HCT116 (cell line): Measurements from ENCODE around the gene GNAO1. TPM values are rescaled to one million over a fixed set of nuclear protein-coding genes. Genes with fewer than 3 reads are reported as not detected.

Source experiments
- ATAC-seq: fragments of 200-7000 bp; cut with Tn5 transposase; 2 replicates; pipeline ENCODE4 v1.9.1; 2020; ENCODE audit warnings: mild to moderate bottlenecking, moderate library complexity
- BruUV-seq: library from RNA; stranded (reverse); fragments of 400-500 nt; replicated peaks from 2 replicates; lab custom pipeline; 2021; lab: Mats Ljungman, UMichigan
- CTCF ChIA-PET: fragments of 300-600 bp; sonication (Branson Sonifier 250); formaldehyde crosslinking; loops from one replicate; lab custom pipeline; 2021; ENCODE audit warnings: antibody characterized with exemption; lab: Charles Lee
- POLR2A ChIA-PET: fragments of 300-600, 350-600 bp; sonication (Branson Sonifier 250); formaldehyde crosslinking; loops from one replicate; lab custom pipeline; 2021; ENCODE audit warnings: antibody characterized with exemption; lab: Charles Lee
- RAD21 ChIA-PET, 2 experiments: fragments of 300-600 bp; sonication (Branson Sonifier 250); formaldehyde crosslinking; loops; one replicate each; lab custom pipeline; 2023; ENCODE audit warnings: low total read pairs in 2 of 2; ENCODE audit not compliant: uncharacterized antibody in 2 of 2, unreplicated experiment in 2 of 2, low non-redundant PET in 1 of 2; lab: Charles Lee
- DNase-seq: peaks from one replicate; pipeline ENCODE4 v3.0.0-alpha.2; 2010; ENCODE audit warnings: low read depth, low spot score
- H2AFZ ChIP-seq: fragments of 200-600 bp; shearing (Covaris generic), sonication (generic); 2 replicates; pipeline ENCODE4 v1.6.1; 2017; ENCODE audit warnings: low read depth, mixed run types, mixed read lengths, antibody characterized with exemption, low read length; ENCODE audit not compliant: poor library complexity, severe bottlenecking
- H3K27ac ChIP-seq: 2 replicates; pipeline ENCODE4 v1.5.1; 2012; ENCODE audit warnings: low read depth, low read length
- H3K27me3 ChIP-seq: fragments of 200-600 bp; sonication (generic); 2 replicates; pipeline ENCODE4 v1.6.1; 2016; ENCODE audit warnings: mixed run types, low read length, mixed read lengths; ENCODE audit not compliant: insufficient read depth
- H3K36me3 ChIP-seq, 2 experiments: fragments of 200-500 bp in 1 of 2; fragments of 200-600 bp in 1 of 2; sonication (Bioruptor generic) in 1 of 2; sonication (generic) in 1 of 2; 2 replicates each; pipeline versions ENCODE4 v1.5.1 to v1.6.1; 2014 to 2016; ENCODE audit warnings: low read length in 2 of 2, inconsistent platforms in 1 of 2, mixed read lengths in 1 of 2, mixed run types in 1 of 2; ENCODE audit not compliant: insufficient read depth in 2 of 2, control insufficient read depth in 1 of 2
- H3K4me1 ChIP-seq, 2 experiments: fragments of 200-600 bp in 1 of 2; sonication (generic) in 1 of 2; 2 replicates each; pipeline versions ENCODE4 v1.5.1 to v1.6.1; 2012 to 2017; ENCODE audit warnings: low read length in 2 of 2, inconsistent platforms in 1 of 2, mild to moderate bottlenecking in 1 of 2, mixed read lengths in 1 of 2, mixed run types in 1 of 2, moderate library complexity in 1 of 2; ENCODE audit not compliant: insufficient read depth in 2 of 2, control insufficient read depth in 1 of 2
- H3K4me2 ChIP-seq: fragments of 200-600 bp; sonication (generic); 2 replicates; pipeline ENCODE4 v1.6.1; 2017; ENCODE audit warnings: mixed run types, low read length, mixed read lengths
- H3K4me3 ChIP-seq, 2 experiments: fragments of 200-600 bp in 1 of 2; sonication (generic) in 1 of 2; replicated peaks in 1 of 2; 2 replicates each; pipeline ENCODE4 v1.5.1; 2011 to 2016; ENCODE audit warnings: low read length in 2 of 2, control low read depth in 1 of 2, low read depth in 1 of 2, mild to moderate bottlenecking in 1 of 2, mixed read lengths in 1 of 2, mixed run types in 1 of 2
- H3K79me2 ChIP-seq: fragments of 200-600 bp; sonication (generic); 2 replicates; pipeline ENCODE4 v1.6.1; 2017; ENCODE audit warnings: mild to moderate bottlenecking, mixed run types, low read length, moderate library complexity, mixed read lengths; ENCODE audit not compliant: insufficient read depth
- H3K9ac ChIP-seq: fragments of 200-600 bp; sonication (generic); 2 replicates; pipeline ENCODE4 v1.6.1; 2016; ENCODE audit warnings: low read length, mixed read lengths
- H3K9me2 ChIP-seq: fragments of 200-600 bp; sonication (generic), shearing (Covaris generic); 2 replicates; pipeline ENCODE4 v1.6.1; 2017; ENCODE audit warnings: mixed run types, mild to moderate bottlenecking, moderate library complexity; ENCODE audit not compliant: insufficient read depth
- H3K9me3 ChIP-seq, 2 experiments: fragments of 200-500 bp in 1 of 2; fragments of 200-600 bp in 1 of 2; sonication (Bioruptor generic) in 1 of 2; sonication (generic) in 1 of 2; 2 replicates each; pipeline ENCODE4 v1.6.1; 2014 to 2017; ENCODE audit warnings: low read length in 2 of 2, mixed read lengths in 2 of 2, inconsistent platforms in 1 of 2, low read depth in 1 of 2, mild to moderate bottlenecking in 1 of 2, mixed run types in 1 of 2, moderate library complexity in 1 of 2; ENCODE audit not compliant: control insufficient read depth in 1 of 2, insufficient read depth in 1 of 2
- H4K20me1 ChIP-seq: fragments of 200-600 bp; sonication (generic), shearing (Covaris generic); 2 replicates; pipeline ENCODE4 v1.6.1; 2017; ENCODE audit warnings: mixed run types, mild to moderate bottlenecking, moderate library complexity; ENCODE audit not compliant: insufficient read depth
- ATF3 ChIP-seq: IDR thresholded peaks from 2 replicates; pipeline ENCODE4 v1.6.1; 2012
- CBX3 ChIP-seq: IDR thresholded peaks from 2 replicates; pipeline ENCODE4 v1.6.1; 2012; ENCODE audit warnings: low read depth
- CEBPB ChIP-seq: IDR thresholded peaks from 2 replicates; pipeline ENCODE4 v1.6.1; 2012; ENCODE audit warnings: low read depth
- EGR1 ChIP-seq: IDR thresholded peaks from 2 replicates; pipeline ENCODE4 v1.6.1; 2012; ENCODE audit warnings: low read depth
- ELF1 ChIP-seq: IDR thresholded peaks from 2 replicates; pipeline ENCODE4 v1.6.1; 2012; ENCODE audit warnings: low read depth, borderline replicate concordance
- EZH2 ChIP-seq: fragments of 200-600 bp; sonication (generic); IDR thresholded peaks from 2 replicates; pipeline ENCODE4 v1.6.1; 2017; ENCODE audit warnings: antibody characterized with exemption, mixed run types
- JUND ChIP-seq: IDR thresholded peaks from 2 replicates; pipeline ENCODE4 v1.6.1; 2012
- MAX ChIP-seq: IDR thresholded peaks from 2 replicates; pipeline ENCODE4 v1.6.1; 2012
- POLR2A ChIP-seq: IDR thresholded peaks from 2 replicates; pipeline ENCODE4 v1.7.0; 2011; ENCODE audit warnings: borderline replicate concordance; ENCODE audit not compliant: insufficient read depth, insufficient read length; ENCODE audit errors: extremely low read depth
- RAD21 ChIP-seq: IDR thresholded peaks from 2 replicates; pipeline ENCODE4 v1.6.1; 2012; ENCODE audit warnings: low read depth, mild to moderate bottlenecking
- SIN3A ChIP-seq: IDR thresholded peaks from 2 replicates; pipeline ENCODE4 v1.6.1; 2012; ENCODE audit warnings: low read depth
- SP1 ChIP-seq: IDR thresholded peaks from 2 replicates; pipeline ENCODE4 v1.6.1; 2012; ENCODE audit warnings: low read depth
- TCF7L2 ChIP-seq: IDR thresholded peaks from 2 replicates; pipeline ENCODE4 v1.7.0; 2011; ENCODE audit warnings: borderline replicate concordance, inconsistent platforms; ENCODE audit not compliant: insufficient read depth, insufficient read length; ENCODE audit errors: extremely low read depth
- ZNF274 ChIP-seq: fragments of 200-500 bp; sonication (Bioruptor generic); IDR thresholded peaks from 2 replicates; pipeline ENCODE4 v1.6.1; 2014; ENCODE audit warnings: mild to moderate bottlenecking, low read depth, low read length, inconsistent platforms
- intact Hi-C: fragments of 100-400 bp; cut with micrococcal nuclease; formaldehyde crosslinking; loops from 2 replicates; pipeline ENCODE4 v1.10.0; 2022
- total RNA-seq: library from RNA; stranded (reverse); gene quantifications from one replicate; pipeline ENCODE4 v1.2.1, GENCODE V29; 2021; ENCODE audit not compliant: unreplicated experiment
- TF ChIP-seq, protein P1 (sequence below): IDR thresholded peaks from 2 replicates; pipeline ENCODE4 v1.6.1; 2012; ENCODE audit warnings: low read depth

Gene GNAO1
- total RNA-seq, 1 experiment from 2014 or later, result 0.12 TPM

DNA sequence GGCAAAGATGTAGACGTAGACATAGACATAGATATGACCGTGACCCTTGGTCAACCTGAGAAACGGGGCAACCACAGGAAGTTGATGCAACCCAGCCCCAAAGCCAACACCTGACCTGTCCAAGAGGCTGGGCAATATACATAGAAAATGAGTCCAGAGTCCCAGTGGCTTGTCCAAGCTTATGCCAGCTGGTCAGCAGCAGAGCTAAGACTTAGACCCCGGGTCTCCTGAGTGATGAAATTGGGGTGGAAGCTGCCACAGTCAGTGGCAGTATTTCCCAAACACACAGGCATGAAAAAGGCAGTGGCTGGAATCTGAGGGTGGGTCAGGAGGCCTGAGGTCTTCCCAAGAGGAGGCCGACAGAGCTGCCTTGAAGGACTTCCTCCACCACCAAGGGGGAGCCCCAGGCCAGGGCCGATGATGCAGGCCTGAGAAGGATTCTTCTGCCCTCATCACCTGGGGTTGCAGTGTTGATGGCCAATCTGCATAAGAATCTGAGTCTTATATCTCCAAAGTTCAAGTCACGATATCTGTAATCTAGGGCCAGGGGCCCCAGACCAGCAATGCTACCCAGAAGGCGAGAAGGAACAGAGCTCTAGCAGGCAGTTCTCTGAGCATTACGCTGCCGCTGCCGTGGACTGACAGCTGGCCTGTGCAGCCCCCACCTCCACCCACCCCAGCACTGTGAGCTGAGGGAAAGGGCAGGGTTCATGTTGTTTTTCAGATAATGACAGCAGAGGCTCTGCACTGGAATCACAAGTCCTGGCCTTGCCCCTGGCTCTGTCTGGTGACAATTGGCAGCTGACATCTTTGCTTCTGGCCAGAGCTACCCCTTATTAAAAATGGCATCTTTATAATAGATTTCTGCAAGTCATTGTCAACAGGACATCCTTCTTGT lies 72.7 kb downstream of the GNAO1 start:
- TF ChIP-seq CBX3 (no peak), ZNF274 (no peak), EGR1 (no peak), MAX (no peak)
- no peaks in the 10 kb centered on the region for H3K4me1 ChIP-seq
- H3K9me3 ChIP-seq, result no peaks in the 10 kb centered on the region
- no peak overlapping the region for H3K27ac ChIP-seq
- no peak overlapping the region for H3K4me2 ChIP-seq
- intact Hi-C loops, result no loop called here
- ChIA-PET RAD21 (no interaction called here), CTCF (interaction anchor here (1.2 kb wide), 1 partner anchor 17 kb away, joined by 3 read pairs; no protein-coding TSS in a partner anchor), POLR2A (no interaction called here)
- ATAC-seq, result no peak
- no peaks in the 10 kb centered on the region for H3K36me3 ChIP-seq
- no peak overlapping the region for H2AFZ ChIP-seq
- peaks cover 16% of the 10 kb centered on the region; the same call in 1 of the 2 replicates for H3K27me3 ChIP-seq
- no peaks in the 10 kb centered on the region for H3K79me2 ChIP-seq
- no peak for DNase-seq
- no peak overlapping the region for H3K9ac ChIP-seq
- no peaks in the 10 kb centered on the region for H4K20me1 ChIP-seq
- H3K4me3 ChIP-seq, result no peak overlapping the region
- no TSS peak for BruUV-seq
- no peaks in the 10 kb centered on the region for H3K9me2 ChIP-seq

GRCh38 chr16:56264609-56264972 lies 73.3 kb downstream of the GNAO1 start:
- Histone ChIP-seq H3K4me2 (no peak overlapping the region), H3K36me3 (no peaks in the 10 kb centered on the region), H3K27ac (no peak overlapping the region), H3K4me3 (no peak overlapping the region), H3K4me1 (no peaks in the 10 kb centered on the region), H3K79me2 (no peaks in the 10 kb centered on the region), H4K20me1 (no peaks in the 10 kb centered on the region), H3K9ac (no peak overlapping the region), H3K9me3 (no peaks in the 10 kb centered on the region), H2AFZ (no peak overlapping the region), H3K9me2 (no peaks in the 10 kb centered on the region), H3K27me3 (peaks cover 16% of the 10 kb centered on the region; the same call in 1 of the 2 replicates)
- TF ChIP-seq JUND, result no peak
- TF ChIP-seq SP1, result no peak
- no peak for TF ChIP-seq CBX3
- no peak for TF ChIP-seq ZNF274
- no peak for TF ChIP-seq SIN3A
- TF ChIP-seq ATF3, result no peak
- TF ChIP-seq POLR2A, result no peak
- TF ChIP-seq EGR1, result no peak
- TF ChIP-seq, protein P1, sequence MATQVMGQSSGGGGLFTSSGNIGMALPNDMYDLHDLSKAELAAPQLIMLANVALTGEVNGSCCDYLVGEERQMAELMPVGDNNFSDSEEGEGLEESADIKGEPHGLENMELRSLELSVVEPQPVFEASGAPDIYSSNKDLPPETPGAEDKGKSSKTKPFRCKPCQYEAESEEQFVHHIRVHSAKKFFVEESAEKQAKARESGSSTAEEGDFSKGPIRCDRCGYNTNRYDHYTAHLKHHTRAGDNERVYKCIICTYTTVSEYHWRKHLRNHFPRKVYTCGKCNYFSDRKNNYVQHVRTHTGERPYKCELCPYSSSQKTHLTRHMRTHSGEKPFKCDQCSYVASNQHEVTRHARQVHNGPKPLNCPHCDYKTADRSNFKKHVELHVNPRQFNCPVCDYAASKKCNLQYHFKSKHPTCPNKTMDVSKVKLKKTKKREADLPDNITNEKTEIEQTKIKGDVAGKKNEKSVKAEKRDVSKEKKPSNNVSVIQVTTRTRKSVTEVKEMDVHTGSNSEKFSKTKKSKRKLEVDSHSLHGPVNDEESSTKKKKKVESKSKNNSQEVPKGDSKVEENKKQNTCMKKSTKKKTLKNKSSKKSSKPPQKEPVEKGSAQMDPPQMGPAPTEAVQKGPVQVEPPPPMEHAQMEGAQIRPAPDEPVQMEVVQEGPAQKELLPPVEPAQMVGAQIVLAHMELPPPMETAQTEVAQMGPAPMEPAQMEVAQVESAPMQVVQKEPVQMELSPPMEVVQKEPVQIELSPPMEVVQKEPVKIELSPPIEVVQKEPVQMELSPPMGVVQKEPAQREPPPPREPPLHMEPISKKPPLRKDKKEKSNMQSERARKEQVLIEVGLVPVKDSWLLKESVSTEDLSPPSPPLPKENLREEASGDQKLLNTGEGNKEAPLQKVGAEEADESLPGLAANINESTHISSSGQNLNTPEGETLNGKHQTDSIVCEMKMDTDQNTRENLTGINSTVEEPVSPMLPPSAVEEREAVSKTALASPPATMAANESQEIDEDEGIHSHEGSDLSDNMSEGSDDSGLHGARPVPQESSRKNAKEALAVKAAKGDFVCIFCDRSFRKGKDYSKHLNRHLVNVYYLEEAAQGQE, result no peak
- no peak for TF ChIP-seq RAD21
- TF ChIP-seq ELF1, result no peak
- TF ChIP-seq EZH2, result no peak
- no peak for TF ChIP-seq TCF7L2
- TF ChIP-seq CEBPB, result no peak
- POLR2A ChIA-PET, result no interaction called here
- no peak for DNase-seq
- CTCF ChIA-PET, result no interaction called here
- RAD21 ChIA-PET, result no interaction called here
- BruUV-seq, result no TSS peak
- no peak for ATAC-seq
- intact Hi-C loops, result no loop called here
